Nephron progenitor cell (in vitro differentiated cells): ENCODE results near the gene TMOD1.
A peak's percentile ranks its signal among the peaks of the same experiment; 100 is the strongest.

Experiments
- DNase-seq: peaks from one replicate; pipeline ENCODE4 v3.0.0; 2021
- H3K27ac Mint-ChIP-seq: 2 replicates; pipeline ENCODE4 v1.8.0; 2021; ENCODE audit warnings: mild to moderate bottlenecking, moderate library complexity, mixed read lengths
- H3K27me3 Mint-ChIP-seq: 2 replicates; pipeline ENCODE4 v1.8.0; 2021; ENCODE audit warnings: mild to moderate bottlenecking, low read depth, mixed read lengths; ENCODE audit not compliant: poor library complexity
- H3K36me3 Mint-ChIP-seq: 2 replicates; pipeline ENCODE4 v1.8.0; 2021; ENCODE audit warnings: low read depth, mixed read lengths
- H3K4me1 Mint-ChIP-seq: 2 replicates; pipeline ENCODE4 v1.8.0; 2021; ENCODE audit warnings: mixed read lengths
- H3K4me3 Mint-ChIP-seq: 2 replicates; pipeline ENCODE4 v1.8.0; 2021; ENCODE audit warnings: mild to moderate bottlenecking, moderate library complexity, mixed read lengths
- H3K9me3 Mint-ChIP-seq: 2 replicates; pipeline ENCODE4 v1.8.0; 2021; ENCODE audit warnings: mild to moderate bottlenecking, moderate library complexity, mixed read lengths
- TF ChIP-seq, protein P1 (sequence below): fragments of 200-600 bp; sonication (generic); IDR thresholded peaks from 2 replicates; pipeline ENCODE4 v1.5.0; 2021; ENCODE audit warnings: antibody characterized with exemption

TMOD1 gene

DNA sequence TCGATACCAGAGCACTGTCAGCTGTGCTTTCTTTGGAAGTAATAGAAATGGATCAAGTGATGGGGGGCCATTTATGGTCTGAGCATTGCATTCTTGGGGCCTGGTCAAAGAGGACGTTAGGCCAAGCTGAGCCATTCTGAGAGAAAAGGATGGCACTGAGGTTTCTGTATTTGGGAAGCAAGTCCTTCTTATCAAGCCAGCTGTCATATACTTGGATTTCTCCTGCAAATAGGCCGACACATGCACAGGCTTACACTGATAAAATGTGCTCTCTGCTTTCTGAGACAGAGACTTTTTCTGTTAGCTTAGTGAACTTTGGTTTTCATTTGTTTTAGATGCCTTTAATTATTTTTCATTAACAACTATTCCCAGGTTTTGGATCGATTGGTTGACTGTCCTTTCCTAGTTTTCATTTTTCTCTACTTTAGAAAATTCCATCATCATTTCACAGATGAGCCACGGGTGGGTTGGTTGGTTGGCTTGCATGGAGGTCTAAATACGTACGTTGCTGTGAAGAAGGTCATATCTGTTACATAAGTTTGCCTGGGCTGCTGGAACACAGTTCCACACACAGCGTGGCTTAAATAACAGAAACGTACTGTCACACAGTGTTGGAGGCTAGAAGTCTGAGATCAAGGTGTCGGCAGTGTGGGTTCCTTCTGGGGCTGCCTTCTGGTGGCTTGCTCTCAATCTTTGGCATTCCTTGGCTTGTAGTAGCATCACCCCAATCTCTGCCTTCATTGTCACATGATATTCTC, 20.3 kb downstream of the TMOD1 start:
- Mint-ChIP-seq H3K27me3 (peaks cover 38% of the 10 kb centered on the region), H3K9me3 (no peaks in the 10 kb centered on the region), H3K27ac (no peak overlapping the region), H3K4me1 (peaks cover 48% of the 10 kb centered on the region), H3K4me3 (no peak overlapping the region), H3K36me3 (no peaks in the 10 kb centered on the region)
- TF ChIP-seq, protein P1, sequence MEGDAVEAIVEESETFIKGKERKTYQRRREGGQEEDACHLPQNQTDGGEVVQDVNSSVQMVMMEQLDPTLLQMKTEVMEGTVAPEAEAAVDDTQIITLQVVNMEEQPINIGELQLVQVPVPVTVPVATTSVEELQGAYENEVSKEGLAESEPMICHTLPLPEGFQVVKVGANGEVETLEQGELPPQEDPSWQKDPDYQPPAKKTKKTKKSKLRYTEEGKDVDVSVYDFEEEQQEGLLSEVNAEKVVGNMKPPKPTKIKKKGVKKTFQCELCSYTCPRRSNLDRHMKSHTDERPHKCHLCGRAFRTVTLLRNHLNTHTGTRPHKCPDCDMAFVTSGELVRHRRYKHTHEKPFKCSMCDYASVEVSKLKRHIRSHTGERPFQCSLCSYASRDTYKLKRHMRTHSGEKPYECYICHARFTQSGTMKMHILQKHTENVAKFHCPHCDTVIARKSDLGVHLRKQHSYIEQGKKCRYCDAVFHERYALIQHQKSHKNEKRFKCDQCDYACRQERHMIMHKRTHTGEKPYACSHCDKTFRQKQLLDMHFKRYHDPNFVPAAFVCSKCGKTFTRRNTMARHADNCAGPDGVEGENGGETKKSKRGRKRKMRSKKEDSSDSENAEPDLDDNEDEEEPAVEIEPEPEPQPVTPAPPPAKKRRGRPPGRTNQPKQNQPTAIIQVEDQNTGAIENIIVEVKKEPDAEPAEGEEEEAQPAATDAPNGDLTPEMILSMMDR, result no peak
- DNase-seq, result no peak

DNA sequence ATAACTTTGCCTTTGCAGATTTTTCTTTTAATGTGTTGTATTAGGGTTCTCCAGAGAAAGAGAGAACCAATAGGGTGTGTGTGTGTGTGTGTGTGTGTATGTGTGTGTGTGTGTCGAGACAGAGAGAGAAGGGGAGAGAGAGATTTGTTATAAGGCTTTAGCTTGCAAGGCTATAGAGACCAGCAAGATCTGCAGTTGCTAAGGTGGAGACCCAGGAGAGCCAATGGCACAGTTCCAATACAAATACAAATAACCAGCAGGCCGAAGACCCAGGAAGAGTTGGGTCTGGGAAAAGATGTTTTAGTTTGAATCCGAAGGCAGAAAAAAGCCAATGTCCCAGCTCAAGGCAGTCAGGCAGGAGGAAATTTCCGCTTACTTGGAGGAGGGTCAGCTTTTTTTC, 23.0 kb downstream of the TMOD1 start:
- Mint-ChIP-seq H3K27ac (no peak overlapping the region), H3K4me1 (peaks cover 49% of the 10 kb centered on the region), H3K4me3 (no peak overlapping the region), H3K36me3 (no peaks in the 10 kb centered on the region), H3K27me3 (peaks cover 51% of the 10 kb centered on the region), H3K9me3 (no peaks in the 10 kb centered on the region)
- TF ChIP-seq, protein P1, result no peak
- no peak for DNase-seq

DNA sequence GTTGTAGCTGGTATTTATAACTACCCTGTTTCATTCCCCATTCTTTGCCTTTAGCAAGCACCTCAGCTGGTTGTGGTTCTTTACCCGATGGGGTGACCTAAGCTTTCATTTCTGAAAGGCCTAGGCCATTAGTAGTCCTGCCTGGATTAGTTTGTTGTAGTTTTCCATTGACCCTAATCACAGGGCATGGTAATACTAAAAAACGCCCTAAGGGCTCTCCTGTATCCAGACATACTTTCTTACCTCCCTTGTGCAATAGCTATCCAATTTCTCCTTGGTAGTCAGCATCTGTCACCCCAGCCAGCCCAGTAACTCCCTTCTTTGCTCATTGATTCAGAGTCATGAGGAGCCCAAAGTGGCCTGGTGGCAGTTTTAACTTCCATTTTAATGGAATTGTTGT, 24.0 kb downstream of the TMOD1 start:
- Mint-ChIP-seq H3K27ac (no peak overlapping the region), H3K27me3 (peaks cover 47% of the 10 kb centered on the region), H3K4me3 (no peak overlapping the region), H3K9me3 (no peaks in the 10 kb centered on the region), H3K4me1 (peaks cover 46% of the 10 kb centered on the region), H3K36me3 (no peaks in the 10 kb centered on the region)
- TF ChIP-seq, protein P1, result no peak
- no peak for DNase-seq

DNA sequence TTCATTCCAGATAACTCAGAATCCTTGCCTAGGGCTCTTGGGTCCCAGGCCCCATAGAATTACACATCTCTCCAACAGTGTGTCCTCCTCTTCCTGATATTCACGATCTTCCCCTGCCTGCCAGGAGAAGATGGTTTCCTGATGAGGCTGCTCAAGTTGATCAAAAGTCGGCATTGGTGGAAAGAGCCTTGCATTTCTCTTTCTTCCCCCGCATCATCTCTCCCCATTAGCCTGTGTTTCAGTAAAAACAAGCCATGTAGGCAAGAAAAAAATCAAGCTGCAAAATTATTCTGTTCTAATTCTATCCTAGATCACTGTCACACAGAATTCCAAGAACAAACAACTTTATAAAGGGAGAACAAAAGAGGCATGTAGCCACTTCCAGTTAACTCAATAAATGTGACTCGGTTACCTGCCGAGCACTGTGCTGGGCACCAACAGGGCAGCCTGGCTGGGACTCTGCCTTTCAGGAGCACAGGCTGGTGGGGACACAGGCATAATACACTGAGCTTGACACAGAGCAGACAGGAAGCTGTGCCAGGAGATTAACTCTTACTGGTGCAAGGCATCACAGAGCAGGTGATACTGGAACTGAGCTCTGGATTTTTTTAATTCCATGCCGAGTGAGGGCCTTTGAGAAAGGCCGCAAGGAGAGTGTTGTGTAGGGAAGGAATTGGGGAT, 25.6 kb downstream of the TMOD1 start:
- DNase-seq, result no peak
- peaks cover 47% of the 10 kb centered on the region for H3K4me1 Mint-ChIP-seq
- H3K36me3 Mint-ChIP-seq, result no peaks in the 10 kb centered on the region
- H3K4me3 Mint-ChIP-seq, result no peak overlapping the region
- H3K27me3 Mint-ChIP-seq, result peaks cover 38% of the 10 kb centered on the region
- H3K27ac Mint-ChIP-seq, result no peak overlapping the region
- H3K9me3 Mint-ChIP-seq, result no peaks in the 10 kb centered on the region
- TF ChIP-seq, protein P1, result no peak

DNA sequence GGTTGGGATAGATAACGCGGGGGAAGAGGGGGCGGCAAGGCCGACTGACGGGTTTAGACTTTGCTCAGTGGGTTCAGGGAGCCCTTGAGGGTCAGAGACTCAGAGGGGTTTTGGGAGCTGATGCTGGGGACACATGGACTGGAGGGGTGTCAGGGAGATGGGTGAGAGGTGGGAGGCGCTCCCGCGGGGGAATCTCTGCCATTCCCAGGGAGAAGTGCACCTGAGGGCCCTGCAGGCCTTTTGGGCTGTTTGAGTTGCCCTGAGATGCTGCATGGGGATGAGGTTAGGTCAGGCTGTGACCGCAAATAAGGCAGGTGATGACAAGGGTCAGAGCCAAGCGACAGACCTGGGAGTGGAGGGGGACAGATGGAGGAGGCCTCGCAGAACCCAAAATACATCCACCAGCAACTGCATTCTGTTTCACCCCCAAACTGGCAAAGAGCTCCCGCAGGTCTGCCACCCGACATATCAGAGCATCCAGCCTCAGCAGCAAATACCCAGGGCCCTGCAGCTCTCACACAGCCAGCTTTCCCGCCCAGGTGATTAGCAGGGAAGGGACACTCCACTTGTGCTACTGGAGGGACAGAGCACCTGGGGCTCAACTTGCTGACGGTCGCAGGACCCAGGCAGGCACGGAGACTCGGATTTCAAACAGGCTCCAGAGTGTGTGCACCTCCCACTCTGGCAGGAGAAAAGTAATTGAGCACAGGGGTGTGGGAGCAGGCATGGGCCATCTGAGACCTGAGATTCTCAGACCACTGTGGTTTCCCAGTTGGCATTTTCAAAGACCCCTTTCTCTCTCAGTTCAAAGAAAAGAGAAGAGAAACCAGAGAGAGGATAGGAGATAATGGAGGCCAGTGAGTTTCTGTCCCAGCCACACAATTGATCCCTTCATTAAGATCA, 26.4 kb downstream of the TMOD1 start:
- peaks cover 42% of the 10 kb centered on the region for H3K27me3 Mint-ChIP-seq
- H3K4me3 Mint-ChIP-seq, result peak overlapping the region; percentile 32
- H3K9me3 Mint-ChIP-seq, result no peaks in the 10 kb centered on the region
- no peaks in the 10 kb centered on the region for H3K36me3 Mint-ChIP-seq
- peak overlapping the region; percentile 84 for H3K27ac Mint-ChIP-seq
- TF ChIP-seq, protein P1, result no peak
- peak; percentile 26 for DNase-seq
- H3K4me1 Mint-ChIP-seq, result peaks cover 54% of the 10 kb centered on the region
